Panc1 (cell line): Measurements from ENCODE around the gene GALNT9.

ENCODE experiments used
- CTCF ChIP-seq: fragments of 450-650 bp; IDR thresholded peaks from 2 replicates; pipeline ENCODE4 v1.5.1; 2017; ENCODE audit warnings: mild to moderate bottlenecking
- POLR2AphosphoS5 ChIP-seq: IDR thresholded peaks from 2 replicates; pipeline ENCODE4 v1.6.1; 2012; ENCODE audit warnings: mild to moderate bottlenecking, low read depth, low read length, moderate library complexity
- REST ChIP-seq, 2 experiments: IDR thresholded peaks; 2 replicates each; pipeline ENCODE4 v1.6.1; 2011 to 2012; ENCODE audit warnings: low read depth in 2 of 2, control low read depth in 1 of 2, low read length in 1 of 2, mild to moderate bottlenecking in 1 of 2, moderate library complexity in 1 of 2; ENCODE audit not compliant: insufficient read depth in 1 of 2
- SIN3A ChIP-seq: IDR thresholded peaks from 2 replicates; pipeline ENCODE4 v1.6.1; 2012; ENCODE audit warnings: low read depth, mild to moderate bottlenecking, low read length, moderate library complexity, borderline replicate concordance; ENCODE audit not compliant: insufficient read depth
- TCF7L2 ChIP-seq: IDR thresholded peaks from 2 replicates; pipeline ENCODE4 v1.6.1; 2011; ENCODE audit warnings: mild to moderate bottlenecking, low read depth, low read length, inconsistent platforms

DNA sequence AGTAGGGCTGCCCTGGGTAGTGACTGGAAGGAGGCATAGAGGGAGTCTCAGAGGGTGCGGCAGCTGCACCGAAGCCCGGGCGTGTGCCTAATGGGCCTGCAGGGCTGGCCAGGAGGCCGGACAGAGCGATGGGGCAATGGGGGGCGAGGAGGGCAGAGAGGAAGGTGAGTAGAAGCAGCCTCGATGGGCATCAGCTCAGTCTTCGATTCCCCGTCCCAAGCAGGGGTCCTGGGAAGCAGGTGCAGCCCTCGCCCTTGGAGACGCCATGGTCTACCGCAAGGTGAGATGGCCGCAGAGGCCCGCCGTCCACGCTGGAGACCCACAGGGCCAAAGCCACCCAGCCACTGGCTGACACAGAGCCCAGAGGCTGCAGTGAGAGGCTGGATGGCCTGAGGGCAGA is 70.8 kb downstream of the GALNT9 start:
- TF ChIP-seq SIN3A, result no peak
- TF ChIP-seq CTCF, result no peak
- no peak for TF ChIP-seq TCF7L2
- TF ChIP-seq REST (IDR thresholded peaks at IDR 0.05; ENCODE audit: insufficient read depth in 1 of 2, low read depth in 2 of 2, low read length in 1 of 2), result no peak
- no peak for TF ChIP-seq POLR2AphosphoS5
